Ishikawa (cell line): ENCODE data around the gene JOSD2.

Experiments used
- CEBPB ChIP-seq: IDR thresholded peaks from 2 replicates; pipeline ENCODE4 v1.6.1; 2012
- CREB1 ChIP-seq: IDR thresholded peaks from 2 replicates; pipeline ENCODE4 v1.6.1; 2012; ENCODE audit warnings: low read depth
- EGR1 ChIP-seq: IDR thresholded peaks from 2 replicates; pipeline ENCODE4 v1.6.1; 2012
- EP300 ChIP-seq: IDR thresholded peaks from 2 replicates; pipeline ENCODE4 v1.6.1; 2012; ENCODE audit warnings: borderline replicate concordance
- FOXM1 ChIP-seq: IDR thresholded peaks from 2 replicates; pipeline ENCODE4 v1.6.1; 2012; ENCODE audit warnings: low read depth, borderline replicate concordance
- MAX ChIP-seq: IDR thresholded peaks from 2 replicates; pipeline ENCODE4 v1.6.1; 2012
- NFIC ChIP-seq: IDR thresholded peaks from 2 replicates; pipeline ENCODE4 v1.6.1; 2012
- RAD21 ChIP-seq: IDR thresholded peaks from 2 replicates; pipeline ENCODE4 v1.6.1; 2012; ENCODE audit warnings: low read depth
- REST ChIP-seq: IDR thresholded peaks from 2 replicates; pipeline ENCODE4 v1.6.1; 2012; ENCODE audit warnings: low read depth, mild to moderate bottlenecking
- TAF1 ChIP-seq: IDR thresholded peaks from 2 replicates; pipeline ENCODE4 v1.6.1; 2012; ENCODE audit warnings: low read depth, mild to moderate bottlenecking
- TCF12 ChIP-seq: IDR thresholded peaks from 2 replicates; pipeline ENCODE4 v1.6.1; 2012; ENCODE audit warnings: low read depth
- TEAD4 ChIP-seq: IDR thresholded peaks from 2 replicates; pipeline ENCODE4 v1.6.1; 2012
- YY1 ChIP-seq: IDR thresholded peaks from 2 replicates; pipeline ENCODE4 v1.6.1; 2012; ENCODE audit warnings: low read depth
- ZBTB7A ChIP-seq: IDR thresholded peaks from 2 replicates; pipeline ENCODE4 v1.6.1; 2012; ENCODE audit warnings: low read depth
- TF ChIP-seq, protein P1 (sequence below): IDR thresholded peaks from 2 replicates; pipeline ENCODE4 v1.6.1; 2012

JOSD2 gene

DNA sequence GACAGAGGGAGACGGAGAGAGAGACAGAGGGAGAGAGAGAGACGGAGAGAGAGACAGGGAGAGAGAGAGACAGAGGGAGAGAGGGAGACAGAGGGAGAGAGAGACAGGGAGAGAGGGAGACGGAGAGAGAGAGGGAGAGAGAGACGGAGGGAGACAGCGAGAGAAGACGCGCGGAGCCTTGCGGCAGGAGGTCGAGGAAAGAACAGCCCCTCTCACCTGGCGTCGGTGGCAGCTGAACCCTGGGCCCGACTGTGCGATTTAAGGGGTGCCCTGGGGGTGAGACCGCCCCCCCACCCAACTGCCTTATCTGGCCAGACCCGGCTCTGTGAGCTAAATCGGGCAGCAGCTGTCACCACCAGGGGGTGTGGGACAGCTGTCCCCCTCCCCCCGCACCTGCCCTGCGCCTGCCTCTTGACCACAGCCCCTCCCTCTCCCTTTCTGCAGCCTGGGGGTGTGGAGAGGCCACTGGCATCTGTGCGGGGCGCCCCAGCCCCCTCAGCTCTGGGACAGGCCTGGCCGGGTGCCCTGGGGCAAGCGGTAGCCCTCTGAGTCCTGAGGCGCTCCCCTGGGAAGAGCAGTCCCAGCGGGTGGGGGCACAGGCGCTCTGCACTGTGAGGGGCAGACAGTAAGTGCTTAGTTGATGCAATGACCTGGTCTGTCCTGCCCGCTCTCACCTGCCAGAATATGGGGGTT, 10.8 kb downstream of the JOSD2 start:
- no peak for TF ChIP-seq RAD21
- TF ChIP-seq MAX, result no peak
- no peak for TF ChIP-seq TEAD4
- TF ChIP-seq, protein P1, sequence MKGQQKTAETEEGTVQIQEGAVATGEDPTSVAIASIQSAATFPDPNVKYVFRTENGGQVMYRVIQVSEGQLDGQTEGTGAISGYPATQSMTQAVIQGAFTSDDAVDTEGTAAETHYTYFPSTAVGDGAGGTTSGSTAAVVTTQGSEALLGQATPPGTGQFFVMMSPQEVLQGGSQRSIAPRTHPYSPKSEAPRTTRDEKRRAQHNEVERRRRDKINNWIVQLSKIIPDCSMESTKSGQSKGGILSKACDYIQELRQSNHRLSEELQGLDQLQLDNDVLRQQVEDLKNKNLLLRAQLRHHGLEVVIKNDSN, result no peak
- no peak for TF ChIP-seq EP300
- no peak for TF ChIP-seq YY1
- no peak for TF ChIP-seq REST
- TF ChIP-seq CREB1, result no peak
- TF ChIP-seq EGR1, result no peak
- no peak for TF ChIP-seq TCF12

DNA sequence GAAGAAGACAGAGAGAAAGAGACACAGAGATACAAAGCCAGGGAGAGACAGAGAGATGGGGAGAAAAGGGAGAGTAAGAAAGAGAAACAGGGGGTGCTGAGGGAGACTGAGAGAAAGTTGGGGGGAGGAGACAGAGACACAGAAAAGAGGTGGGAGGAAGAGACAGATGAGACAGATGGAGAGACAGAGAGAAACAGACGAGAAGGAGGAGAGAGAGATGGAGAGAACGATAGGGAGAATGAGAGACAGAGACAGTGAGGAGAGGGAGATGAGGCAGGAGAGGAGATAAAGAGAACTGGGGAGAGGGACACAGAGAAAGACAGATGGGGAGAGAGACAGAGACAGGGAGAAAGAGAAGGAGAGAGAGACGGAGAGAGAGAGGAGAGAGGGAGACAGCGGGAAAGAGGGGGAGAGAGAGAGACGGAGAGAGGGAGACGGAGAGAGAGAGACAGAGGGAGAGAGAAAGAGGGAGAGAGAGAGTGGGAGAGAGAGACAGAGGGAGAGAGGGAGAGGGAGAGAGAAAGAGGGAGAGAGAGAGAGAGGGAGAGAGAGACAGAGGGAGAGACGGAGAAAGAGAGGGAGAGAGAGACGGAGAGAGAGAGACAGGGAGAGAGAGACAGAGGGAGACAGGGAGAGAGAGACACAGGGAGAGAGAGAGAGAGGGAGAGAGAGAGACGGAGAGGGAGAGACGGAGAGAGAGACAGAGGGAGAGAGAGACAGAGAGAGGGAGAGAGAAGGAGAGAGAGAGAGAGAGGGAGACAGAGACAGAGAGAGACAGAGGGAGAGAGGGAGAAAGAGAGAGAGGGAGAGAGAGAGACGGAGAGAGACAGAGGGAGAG, 12.6 kb downstream of the JOSD2 start:
- no peak for TF ChIP-seq TCF12
- no peak for TF ChIP-seq FOXM1
- TF ChIP-seq TAF1, result no peak
- TF ChIP-seq MAX, result no peak
- no peak for TF ChIP-seq ZBTB7A
- TF ChIP-seq CEBPB, result no peak
- TF ChIP-seq EP300, result no peak
- no peak for TF ChIP-seq RAD21
- TF ChIP-seq YY1, result no peak
- TF ChIP-seq TEAD4, result no peak
- TF ChIP-seq REST, result no peak
- TF ChIP-seq EGR1, result no peak
- no peak for TF ChIP-seq CREB1
- TF ChIP-seq, protein P1, result no peak
- TF ChIP-seq NFIC, result no peak

GRCh38 chr19:50497022-50497405, 14.0 kb downstream of the JOSD2 start:
- TF ChIP-seq TEAD4 (no peak), MAX (no peak), CREB1 (no peak), FOXM1 (no peak), EP300 (no peak), TAF1 (no peak), EGR1 (no peak), YY1 (no peak), TCF12 (no peak), REST (no peak)
